HepG2 (cell line): ENCODE measurements around the gene MAP9. TPM values are rescaled to one million over a fixed set of nuclear protein-coding genes. Genes with fewer than 3 reads are reported as not detected.
A peak's percentile ranks its signal among the peaks of the same experiment; 100 is the strongest.

ENCODE experiments used
- ATAC-seq: fragments of 200-7000 bp; cut with Tn5 transposase; 3 replicates; pipeline ENCODE4 v1.9.1; 2020; ENCODE audit warnings: mild to moderate bottlenecking, moderate library complexity
- Bru-seq: library from RNA; stranded (reverse); fragments of 400-500 nt; gene quantifications from one replicate; lab custom pipeline; 2021; lab: Mats Ljungman, UMichigan
- BruChase-seq, 2 experiments: library from RNA; stranded (reverse); fragments of 400-500 nt; gene quantifications; one replicate each; lab custom pipeline; 2021; lab: Mats Ljungman, UMichigan
- BruUV-seq: library from RNA; stranded (reverse); fragments of 400-500 nt; replicated peaks from 2 replicates; lab custom pipeline; 2021; lab: Mats Ljungman, UMichigan
- CTCF ChIA-PET: fragments of 300-600 bp; formaldehyde crosslinking; extraction: SDS; loops from one replicate; lab custom pipeline; 2021; ENCODE audit warnings: low total read pairs, inconsistent platforms, low intra/inter-chr PET ratio; lab: Yijun Ruan, JAX
- POLR2A ChIA-PET: fragments of 350-600 bp; sonication (Branson Sonifier 250); formaldehyde crosslinking; loops from one replicate; lab custom pipeline; 2020; ENCODE audit warnings: antibody characterized with exemption, inconsistent platforms; lab: Yijun Ruan, JAX
- DNase-seq: peaks from one replicate; pipeline ENCODE4 v3.0.0-alpha.2; 2015; ENCODE audit warnings: low spot score
- FAIRE-seq: peaks from 3 replicates; lab custom pipeline; 2011; peaks lifted over from hg19 to GRCh38; lab: Jason Lieb, UNC
- H2AFZ ChIP-seq: one replicate; pipeline ENCODE4 v1.6.1; 2011; ENCODE audit warnings: low read length, inconsistent platforms
- H3K27ac ChIP-seq: fragments of 300-600 bp; 3 replicates; pipeline ENCODE4 v1.8.0; 2011; ENCODE audit warnings: mixed run types, mild to moderate bottlenecking, mixed read lengths, low read length, inconsistent platforms; ENCODE audit not compliant: insufficient read depth; ENCODE audit errors: extremely low read length
- H3K27me3 ChIP-seq, 2 experiments: fragments of 200-600 bp in 1 of 2; 2 replicates in 1 of 2; 3 replicates in 1 of 2; pipeline versions ENCODE4 v1.6.0 to v1.8.0; 2011; ENCODE audit warnings: low read length in 2 of 2, mild to moderate bottlenecking in 2 of 2, moderate library complexity in 2 of 2, inconsistent platforms in 1 of 2; ENCODE audit not compliant: insufficient read depth in 2 of 2, control insufficient read depth in 1 of 2
- H3K36me3 ChIP-seq, 2 experiments: fragments of 200-600 bp in 1 of 2; replicated peaks in 1 of 2; 2 replicates in 1 of 2; 3 replicates in 1 of 2; pipeline versions ENCODE4 v1.5.1 to v1.8.0; 2011; ENCODE audit warnings: low read length in 2 of 2, inconsistent platforms in 1 of 2; ENCODE audit not compliant: insufficient read depth in 2 of 2, control insufficient read depth in 1 of 2
- H3K4me1 ChIP-seq: 2 replicates; pipeline ENCODE4 v1.5.1; 2012; ENCODE audit warnings: low read length, inconsistent platforms; ENCODE audit not compliant: insufficient read depth
- H3K4me2 ChIP-seq: 2 replicates; pipeline ENCODE4 v1.6.0; 2011; ENCODE audit warnings: low read depth, low read length, inconsistent platforms
- H3K4me3 ChIP-seq, 3 experiments: fragments of 200-600 bp in 1 of 3; sonication (generic), shearing (Covaris generic) in 1 of 3; replicated peaks in 1 of 3; 2 replicates each; pipeline ENCODE4 v1.5.1; 2011 to 2016; ENCODE audit warnings: low read length in 3 of 3, inconsistent platforms in 2 of 3, low read depth in 2 of 3, mild to moderate bottlenecking in 2 of 3, control low read depth in 1 of 3, mixed read lengths in 1 of 3; ENCODE audit not compliant: insufficient read depth in 1 of 3
- H3K79me2 ChIP-seq: one replicate; pipeline ENCODE4 v1.6.1; 2011; ENCODE audit warnings: low read length, inconsistent platforms; ENCODE audit not compliant: insufficient read depth
- H3K9ac ChIP-seq: 2 replicates; pipeline ENCODE4 v1.6.0; 2011; ENCODE audit warnings: mild to moderate bottlenecking, low read depth, low read length, inconsistent platforms; ENCODE audit not compliant: insufficient read depth
- H3K9me3 ChIP-seq: 2 replicates; pipeline ENCODE4 v1.5.1; 2012; ENCODE audit warnings: mild to moderate bottlenecking, low read length
- H4K20me1 ChIP-seq: 2 replicates; pipeline ENCODE4 v1.6.0; 2011; ENCODE audit warnings: inconsistent platforms, mild to moderate bottlenecking, low read length, moderate library complexity; ENCODE audit not compliant: insufficient read depth
- BCLAF1 ChIP-seq: fragments of 450-650 bp; IDR thresholded peaks from 2 replicates; pipeline ENCODE4 v1.6.1; 2017; ENCODE audit warnings: mild to moderate bottlenecking
- GABPB1 ChIP-seq: IDR thresholded peaks from 2 replicates; pipeline ENCODE4 v1.6.1; 2016; ENCODE audit warnings: mild to moderate bottlenecking, missing genetic modification reagents, moderate library complexity, missing compliant biosample characterization
- MYNN ChIP-seq: sonication (generic); formaldehyde crosslinking; IDR thresholded peaks from 2 replicates; pipeline ENCODE4 v1.4.0; 2020; ENCODE audit warnings: mild to moderate bottlenecking, low read depth, missing genetic modification reagents
- ZBTB21 ChIP-seq: sonication (generic); formaldehyde crosslinking; IDR thresholded peaks from 2 replicates; pipeline ENCODE4 v1.4.0; 2020; ENCODE audit warnings: missing genetic modification reagents
- ZFY ChIP-seq: sonication (generic); formaldehyde crosslinking; IDR thresholded peaks from 2 replicates; pipeline ENCODE4 v1.4.0; 2020; ENCODE audit warnings: missing genetic modification reagents
- ZNF512 ChIP-seq: sonication (generic); formaldehyde crosslinking; IDR thresholded peaks from 2 replicates; pipeline ENCODE4 v1.4.0; 2020; ENCODE audit warnings: mild to moderate bottlenecking, missing genetic modification reagents
- ZNF513 ChIP-seq: sonication (generic); formaldehyde crosslinking; conservative IDR thresholded peaks from 2 replicates; pipeline ENCODE4 v1.5.0; 2020; ENCODE audit warnings: missing genetic modification reagents
- ZNF709 ChIP-seq: sonication (generic); formaldehyde crosslinking; IDR thresholded peaks from 2 replicates; pipeline ENCODE4 v1.5.0; 2020; ENCODE audit warnings: mild to moderate bottlenecking, missing genetic modification reagents
- WGBS: methylation state at CpG from one replicate; pipeline ENCODE4 v1.1.6; 2017; ENCODE audit warnings: low lambda C conversion rate; 5-methylcytosine and 5-hydroxymethylcytosine counted together
- in situ Hi-C: cut with HindIII; loops from 2 replicates; pipeline ENCODE4 v1.10.0; 2017; ENCODE audit warnings: low pct_unique_long_range_greater_than_20kb; ENCODE audit not compliant: extremely low pct_ligation_motif_present
- intact Hi-C: fragments of 100-400 bp; cut with micrococcal nuclease; formaldehyde crosslinking; loops from one replicate; pipeline ENCODE4 v1.10.0; 2022; ENCODE audit not compliant: unreplicated experiment
- long read RNA-seq, 2 experiments: library from RNA in 1 of 2; library from polyadenylated mRNA in 1 of 2; stranded (forward) in 1 of 2; unstranded in 1 of 2; transcript quantifications; one replicate each; pipeline ENCODE4 v2.0.0, GENCODE V29; 2019 to 2022
- polyA minus RNA-seq, 3 experiments: library from RNA; depleted of rRNA, polyadenylated mRNA; stranded (reverse); fragments of >200 nt; gene quantifications; 2 replicates each; pipeline ENCODE4 v1.2.3, GENCODE V29; 2011; ENCODE audit warnings: low replicate concordance in 1 of 3
- polyA plus RNA-seq, 8 experiments: library from polyadenylated mRNA; depleted of rRNA in 3 of 8; stranded (reverse) in 7 of 8; unstranded in 1 of 8; fragments of >200 nt; fragmentation: Illumina TruSeq in 4 of 8; extraction: Trizol in 4 of 8; gene quantifications; 2 replicates each; pipeline versions ENCODE4 v1.2.1 to v1.2.3, GENCODE V29; 2011 to 2016; ENCODE audit warnings: low read depth in 4 of 8, missing spikeins in 1 of 8, mixed read lengths in 1 of 8; ENCODE audit not compliant: insufficient read depth in 1 of 8
- total RNA-seq, 5 experiments: library from RNA; depleted of rRNA; stranded (reverse); fragments of >200 nt; fragmentation: Illumina TruSeq; extraction: Trizol; gene quantifications; 2 replicates each; pipeline ENCODE4 v1.2.3, GENCODE V29; 2016; ENCODE audit warnings: low read depth in 1 of 5

The MAP9 gene
- not detected in 2 replicates for total RNA-seq (2016; rRNA removed; fragmentation: Illumina TruSeq; extraction: Trizol)
- total RNA-seq (2016; cell fraction: cytosol; rRNA removed; fragmentation: Illumina TruSeq; extraction: Trizol; ENCODE audit: low read depth): not detected in 2 replicates
- total RNA-seq (2016; cell fraction: insoluble cytoplasmic fraction; rRNA removed; fragmentation: Illumina TruSeq; extraction: Trizol): not detected in 2 replicates
- not detected in 2 replicates for total RNA-seq (2016; cell fraction: membrane; rRNA removed; fragmentation: Illumina TruSeq; extraction: Trizol)
- total RNA-seq (2016; cell fraction: nucleus; rRNA removed; fragmentation: Illumina TruSeq; extraction: Trizol): not detected in 2 replicates
- polyA plus RNA-seq (2011; rRNA removed): not detected in 2 replicates
- polyA plus RNA-seq (2011; cell fraction: cytosol; rRNA removed): not detected in 2 replicates
- not detected in 2 replicates for polyA plus RNA-seq (2011; cell fraction: nucleus; rRNA removed)
- polyA plus RNA-seq (2012): not detected in 2 replicates
- polyA plus RNA-seq (2016; cell fraction: cytosol; fragmentation: Illumina TruSeq; extraction: Trizol; ENCODE audit: low read depth): not detected in 2 replicates
- polyA plus RNA-seq (2016; cell fraction: insoluble cytoplasmic fraction; fragmentation: Illumina TruSeq; extraction: Trizol; ENCODE audit: low read depth): not detected in 2 replicates
- polyA plus RNA-seq (2016; cell fraction: membrane; fragmentation: Illumina TruSeq; extraction: Trizol; ENCODE audit: low read depth): not detected in 2 replicates
- polyA plus RNA-seq (2016; cell fraction: nucleus; fragmentation: Illumina TruSeq; extraction: Trizol; ENCODE audit: insufficient read depth, low read depth): not detected in 2 replicates
- polyA minus RNA-seq (2011; rRNA and poly(A)+ RNA removed; ENCODE audit: low replicate concordance): not detected in 2 replicates
- not detected in 2 replicates for polyA minus RNA-seq (2011; cell fraction: cytosol; rRNA and poly(A)+ RNA removed)
- polyA minus RNA-seq (2011; cell fraction: nucleus; rRNA and poly(A)+ RNA removed): not detected in 2 replicates
- percentile 7 among the genes with signal in this experiment for Bru-seq, nascent RNA
- percentile 8 among the genes with signal in this experiment for BruChase-seq, experiment 1, labeled RNA remaining after a 6-hour chase
- BruChase-seq, experiment 2, labeled RNA remaining after a 2-hour chase: percentile 7 among the genes with signal in this experiment
- long read RNA-seq, experiment 1: 0 reads
- long read RNA-seq, experiment 2: 0 reads

- Histone ChIP-seq H3K4me3 (no peak within 1 kb of the TSS), H3K27me3 (no peaks in the 10 kb centered on the region; a peak in 2 of 5 replicates), H4K20me1 (no peaks in the 10 kb centered on the region), H3K79me2 (no peaks in the 10 kb centered on the region), H3K9me3 (no peaks in the 10 kb centered on the region), H3K36me3 (no peaks in the 10 kb centered on the region), H3K9ac (no peak within 1 kb of the TSS), H3K27ac (no peak within 1 kb of the TSS), H2AFZ (no peak within 1 kb of the TSS), H3K4me1 (no peaks in the 10 kb centered on the region), H3K4me2 (no peak within 1 kb of the TSS)
- in situ Hi-C loops (no loop called here), intact Hi-C loops (no loop called here)
- WGBS: 60% methylated on average over 58 of the region's 66 CpGs
- FAIRE-seq: no peak
- no peak for TF ChIP-seq ZNF513 (CRISPR knock-in tag)
- TF ChIP-seq GABPB1 (CRISPR knock-in tag): no peak
- TF ChIP-seq BCLAF1: no peak
- TF ChIP-seq MYNN: no peak
- TF ChIP-seq ZNF709 (CRISPR knock-in tag): no peak
- TF ChIP-seq ZBTB21 (CRISPR knock-in tag): no peak
- TF ChIP-seq ZFY: no peak
- no peak for TF ChIP-seq ZNF512 (CRISPR knock-in tag)
- BruUV-seq: no TSS peak
- POLR2A ChIA-PET: no interaction called here
- CTCF ChIA-PET: no interaction called here
- no peak for DNase-seq
- ATAC-seq: no peak
Measured at GRCh38 chr4:155376387-155377268, at the start of gene MAP9. MAP9 (minus strand) TSS chr4:155376965; CDS start chr4:155375850, 1,115 bp downstream.
